Nephron (organoid): ENCODE results near the gene ZBTB42.

Experiments
- H3K27ac Mint-ChIP-seq, 3 experiments: 2 replicates each; pipeline ENCODE4 v1.8.0; 2020; ENCODE audit warnings: mixed read lengths in 3 of 3, mild to moderate bottlenecking in 2 of 3, moderate library complexity in 1 of 3
- H3K27me3 Mint-ChIP-seq: 2 replicates; pipeline ENCODE4 v1.8.0; 2021; ENCODE audit warnings: low read depth, mild to moderate bottlenecking, moderate library complexity, mixed read lengths
- H3K36me3 Mint-ChIP-seq: 2 replicates; pipeline ENCODE4 v1.8.0; 2020; ENCODE audit warnings: low read depth, mixed read lengths
- H3K4me1 Mint-ChIP-seq: 2 replicates; pipeline ENCODE4 v1.8.0; 2020; ENCODE audit warnings: mixed read lengths
- H3K4me3 Mint-ChIP-seq, 3 experiments: 2 replicates each; pipeline ENCODE4 v1.8.0; 2020; ENCODE audit warnings: mild to moderate bottlenecking in 3 of 3, mixed read lengths in 3 of 3, moderate library complexity in 2 of 3
- H3K9me3 Mint-ChIP-seq: 2 replicates; pipeline ENCODE4 v1.8.0; 2020; ENCODE audit warnings: mixed read lengths
- CTCF ChIP-seq, 3 experiments: fragments of 200-600 bp; sonication (generic); IDR thresholded peaks; one replicate each; pipeline ENCODE4 v1.5.0; 2021; ENCODE audit warnings: antibody characterized with exemption in 3 of 3; ENCODE audit not compliant: unreplicated experiment in 3 of 3

Gene ZBTB42

GRCh38 chr14:104776481-104776880, 24.4 kb upstream of the ZBTB42 start:
- Mint-ChIP-seq H3K27ac (no peak overlapping the region), H3K27me3 (no peaks in the 10 kb centered on the region), H3K36me3 (peaks cover 19% of the 10 kb centered on the region), H3K9me3 (no peaks in the 10 kb centered on the region), H3K4me3 (no peak overlapping the region), H3K4me1 (no peaks in the 10 kb centered on the region)
- TF ChIP-seq CTCF (IDR thresholded peaks at IDR 0.05; ENCODE audit: unreplicated experiment in 3 of 3) = no peak

DNA sequence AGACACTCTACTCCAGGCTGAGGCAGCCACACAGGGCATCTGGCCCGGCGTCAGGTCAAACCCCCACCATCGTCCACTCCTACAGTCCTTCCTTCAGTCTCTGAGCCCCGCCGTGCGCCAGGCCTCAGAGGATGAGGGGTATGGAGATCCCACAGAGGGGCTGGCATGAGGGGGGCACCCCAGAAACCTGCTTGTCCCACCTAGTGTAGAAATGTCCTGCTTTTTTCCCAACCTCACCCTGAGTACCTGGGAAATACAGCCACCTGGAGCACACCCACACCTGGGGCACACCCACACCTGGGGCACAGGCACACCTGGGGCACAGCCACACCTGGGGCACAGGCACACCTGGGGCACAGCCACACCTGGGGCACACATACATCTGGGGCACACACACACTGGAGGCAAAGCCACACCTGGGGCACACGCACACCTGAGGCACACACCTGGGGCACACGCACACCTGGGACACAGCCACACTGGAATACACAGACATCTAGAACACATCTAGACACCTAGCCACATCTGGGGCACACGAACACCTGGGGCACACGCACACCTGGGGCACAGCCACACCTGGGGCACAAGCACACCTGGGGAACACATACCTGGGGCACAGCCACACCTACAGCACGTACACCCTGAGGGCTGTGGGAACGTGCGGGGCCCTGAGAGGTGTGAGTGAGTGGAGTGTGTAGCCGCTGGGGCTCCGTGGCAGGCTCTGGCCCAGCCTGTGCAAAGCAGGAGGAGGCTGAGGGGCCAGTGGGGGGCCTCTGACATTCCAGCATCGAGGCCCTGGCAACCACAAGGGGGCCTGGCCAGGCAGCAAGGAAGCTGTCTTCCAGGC, 23.7 kb upstream of the ZBTB42 start:
- Mint-ChIP-seq H3K4me3 (no peak overlapping the region), H3K9me3 (no peaks in the 10 kb centered on the region), H3K4me1 (no peaks in the 10 kb centered on the region), H3K27me3 (no peaks in the 10 kb centered on the region), H3K27ac (no peak overlapping the region), H3K36me3 (peaks cover 12% of the 10 kb centered on the region)
- TF ChIP-seq CTCF (IDR thresholded peaks at IDR 0.05; ENCODE audit: unreplicated experiment in 3 of 3) = peak in 2 of 3 experiments; percentile 12 to 15

DNA sequence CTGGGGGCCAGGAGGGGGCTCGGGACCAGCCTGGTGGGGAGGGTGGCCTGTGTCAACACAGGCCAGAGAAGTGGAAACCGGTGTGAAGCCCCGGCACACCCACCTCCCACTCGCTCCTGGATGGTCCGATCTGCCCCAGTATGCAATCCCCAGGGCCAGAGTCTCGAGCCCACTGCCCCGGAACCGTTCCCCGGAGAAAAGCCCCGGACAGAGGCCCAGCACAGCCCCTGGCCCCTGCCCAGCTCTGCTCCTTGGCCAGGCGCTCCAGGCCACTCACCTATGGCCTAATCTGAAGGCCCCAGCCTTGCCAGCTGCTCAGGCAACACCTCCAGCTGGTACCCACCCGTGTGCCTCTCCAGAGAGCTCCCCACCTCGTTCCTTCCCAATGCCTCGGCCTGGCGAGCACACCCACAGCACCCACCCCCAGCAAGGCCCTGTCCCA, 23.1 kb upstream of the ZBTB42 start:
- Mint-ChIP-seq H3K27me3 (no peaks in the 10 kb centered on the region), H3K9me3 (no peaks in the 10 kb centered on the region), H3K27ac (no peak overlapping the region), H3K4me1 (no peaks in the 10 kb centered on the region), H3K4me3 (no peak overlapping the region), H3K36me3 (peaks cover 6% of the 10 kb centered on the region)
- TF ChIP-seq CTCF (IDR thresholded peaks at IDR 0.05; ENCODE audit: unreplicated experiment in 3 of 3) = no peak

DNA sequence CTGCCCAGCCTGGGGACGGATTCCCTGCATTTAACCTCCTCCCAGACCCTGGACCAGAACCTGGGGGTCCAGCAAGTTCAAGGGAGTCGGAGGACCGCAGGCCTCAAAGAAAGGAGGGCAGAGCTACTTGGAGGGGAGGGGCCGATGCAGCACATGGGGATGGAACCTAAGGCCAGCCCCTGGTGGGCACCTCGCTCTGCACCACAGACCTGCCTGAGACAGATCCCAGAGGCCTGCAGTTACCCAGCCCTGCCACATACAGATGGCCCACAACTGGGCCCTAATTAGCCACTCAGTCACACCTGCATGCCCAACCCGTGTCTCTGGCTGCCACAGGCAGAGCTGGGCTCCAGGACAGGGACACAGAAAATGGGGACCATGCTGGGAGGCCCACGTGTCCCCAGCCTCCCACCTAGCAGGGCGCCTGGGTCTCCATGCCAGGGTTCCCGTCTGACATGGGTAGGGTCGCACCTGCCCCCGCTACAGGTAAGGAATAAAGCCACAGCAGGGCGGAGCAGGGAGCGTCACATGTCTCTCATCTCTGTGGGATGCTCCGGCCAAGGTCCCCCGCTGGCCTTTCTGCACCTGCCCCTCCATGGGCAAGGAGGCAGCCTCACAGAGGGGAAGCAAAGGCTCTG, 22.1 kb upstream of the ZBTB42 start:
- Mint-ChIP-seq H3K27ac (no peak overlapping the region), H3K36me3 (peaks cover 3% of the 10 kb centered on the region), H3K4me3 (no peak overlapping the region), H3K9me3 (no peaks in the 10 kb centered on the region), H3K4me1 (no peaks in the 10 kb centered on the region), H3K27me3 (no peaks in the 10 kb centered on the region)
- TF ChIP-seq CTCF (IDR thresholded peaks at IDR 0.05; ENCODE audit: unreplicated experiment in 3 of 3) = no peak

DNA sequence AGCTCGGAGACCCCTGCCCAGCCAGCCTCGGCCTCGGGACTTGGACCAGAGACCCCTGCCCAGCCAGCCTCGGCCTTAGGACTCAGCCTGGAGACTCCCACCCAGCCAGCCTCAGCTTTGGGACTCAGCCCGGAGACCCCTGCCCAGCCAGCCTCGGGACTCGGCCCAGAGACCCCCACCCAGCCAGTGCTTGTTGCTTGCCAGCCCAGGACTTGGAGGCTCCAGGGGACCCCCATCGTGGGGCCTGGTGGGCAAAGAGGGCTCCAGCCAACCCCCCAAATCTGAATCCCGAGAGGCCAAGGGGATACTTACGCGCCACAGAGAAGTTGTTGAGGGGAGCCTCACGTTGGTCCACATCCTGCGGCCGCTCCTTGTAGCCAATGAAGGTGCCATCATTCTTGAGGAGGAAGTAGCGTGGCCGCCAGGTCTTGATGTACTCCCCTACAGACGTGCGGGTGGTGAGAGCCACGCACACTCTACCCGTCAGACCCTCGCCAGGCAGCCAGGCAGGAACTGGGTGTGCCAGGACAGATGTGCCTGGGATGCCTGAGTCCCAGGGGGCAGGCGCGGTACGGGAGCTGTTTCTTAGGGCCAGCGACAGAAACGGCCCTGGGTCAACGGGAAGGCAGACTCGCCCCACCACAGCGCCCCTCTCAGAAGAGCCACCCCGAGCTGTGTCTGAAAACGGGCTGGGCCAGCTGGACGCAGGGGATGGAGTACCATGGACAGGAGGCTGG, 21.0 kb upstream of the ZBTB42 start:
- H3K9me3 Mint-ChIP-seq = no peaks in the 10 kb centered on the region
- H3K27ac Mint-ChIP-seq = no peak overlapping the region
- H3K4me1 Mint-ChIP-seq = no peaks in the 10 kb centered on the region
- peaks cover 3% of the 10 kb centered on the region for H3K36me3 Mint-ChIP-seq
- no peak for TF ChIP-seq CTCF (IDR thresholded peaks at IDR 0.05; ENCODE audit: unreplicated experiment in 3 of 3)
- H3K27me3 Mint-ChIP-seq = no peaks in the 10 kb centered on the region
- no peak overlapping the region for H3K4me3 Mint-ChIP-seq
